Occipital lobe (tissue), 2 donors: ENCODE data around the gene CYP4Z1. TPM values are rescaled to one million over a fixed set of nuclear protein-coding genes. Genes with fewer than 3 reads are reported as not detected.
"Not testable (repeated sequence)": the region's sequence is repeated elsewhere in the genome, so short reads cannot be mapped to it uniquely, and the experiment has no call there.

Source experiments
- DNase-seq: peaks from one replicate; lab custom pipeline; 2025; lab: John Stamatoyannopoulos, UW
- total RNA-seq: library from RNA; depleted of rRNA; stranded (reverse); fragments of >200 nt; gene quantifications from one replicate; pipeline ENCODE4 v1.2.3, GENCODE V29; 2014

CYP4Z1 gene
- total RNA-seq, 1 donor from 2014 or later: 0.47 TPM

- DNase-seq: no peak
Observed at GRCh38 chr1:47128221-47128620, 61.2 kb downstream of the CYP4Z1 start.

- not testable (repeated sequence) for DNase-seq
Observed at GRCh38 chr1:47128854-47129253, 61.8 kb downstream of the CYP4Z1 start.

GRCh38 chr1:47129489-47130230 is 62.6 kb downstream of the CYP4Z1 start:
- DNase-seq: not testable (repeated sequence)

GRCh38 chr1:47132665-47133064 is 65.6 kb downstream of the CYP4Z1 start:
- not testable (repeated sequence) for DNase-seq

GRCh38 chr1:47137198-47137597 is 70.2 kb downstream of the CYP4Z1 start, which contains the start of gene CYP4A22:
TSS of gene CYP4A22 (plus strand) at chr1:47137441. CDS start at chr1:47137486, 45 bp downstream.
- DNase-seq: no peak

- no peak for DNase-seq
Observed at GRCh38 chr1:47137925-47138615, 71.0 kb downstream of the CYP4Z1 start.

GRCh38 chr1:47140358-47140757 is 73.3 kb downstream of the CYP4Z1 start:
- not testable (repeated sequence) for DNase-seq

- not testable (repeated sequence) for DNase-seq
Observed at GRCh38 chr1:47143654-47144053, 76.6 kb downstream of the CYP4Z1 start.

- DNase-seq: not testable (repeated sequence)
Observed at GRCh38 chr1:47146495-47146894, 79.5 kb downstream of the CYP4Z1 start.

- DNase-seq: no peak
Observed at GRCh38 chr1:47147047-47147785, 80.2 kb downstream of the CYP4Z1 start.

GRCh38 chr1:47149162-47149561 is 82.1 kb downstream of the CYP4Z1 start:
- DNase-seq: not testable (repeated sequence)

GRCh38 chr1:47156457-47156856 is 89.4 kb downstream of the CYP4Z1 start:
- DNase-seq: not testable (repeated sequence)

GRCh38 chr1:47157957-47158356 is 90.9 kb downstream of the CYP4Z1 start:
- not testable (repeated sequence) for DNase-seq

GRCh38 chr1:47160716-47161115 is 93.7 kb downstream of the CYP4Z1 start:
- DNase-seq: no peak

- DNase-seq: no peak
Observed at GRCh38 chr1:47161298-47162040, 94.4 kb downstream of the CYP4Z1 start.

- DNase-seq: no peak
Observed at GRCh38 chr1:47164552-47164951, 97.5 kb downstream of the CYP4Z1 start.

Other genes with a start within 250 kb of the CYP4Z1 start
- not detected for gene CYP4A11, start 125.8 kb upstream of the CYP4Z1 start, total RNA-seq
- gene CYP4X1, start 43.6 kb upstream of the CYP4Z1 start, total RNA-seq: 14.5 TPM
- gene CYP4A22, start 70.2 kb downstream of the CYP4Z1 start, total RNA-seq: not detected
- not detected for gene PDZK1IP1, start 122.8 kb downstream of the CYP4Z1 start, total RNA-seq
- gene TAL1, start 165.0 kb downstream of the CYP4Z1 start, total RNA-seq: 1.6 TPM
- 9.4 TPM for gene STIL, start 246.9 kb downstream of the CYP4Z1 start, total RNA-seq